Suprapubic skin (tissue), 4 donors: ENCODE data around the gene RAB44. TPM values are rescaled to one million over a fixed set of nuclear protein-coding genes. Genes with fewer than 3 reads are reported as not detected.

Source experiments
- DNase-seq, 2 donors: peaks; one replicate each; pipeline ENCODE4 v3.0.0-alpha.2; 2019; ENCODE audit warnings: low spot score in 2 of 2
- H3K27ac ChIP-seq: fragments of 200-600 bp; sonication (generic); one replicate; pipeline ENCODE4 v1.5.1; 2019
- H3K27me3 ChIP-seq: fragments of 200-600 bp; sonication (generic); one replicate; pipeline ENCODE4 v1.5.1; 2019
- H3K36me3 ChIP-seq: fragments of 200-600 bp; sonication (generic); one replicate; pipeline ENCODE4 v1.5.1; 2019
- H3K4me1 ChIP-seq: fragments of 200-600 bp; sonication (generic); one replicate; pipeline ENCODE4 v1.5.1; 2019
- H3K4me3 ChIP-seq: fragments of 200-600 bp; sonication (generic); one replicate; pipeline ENCODE4 v1.5.1; 2019; ENCODE audit warnings: mild to moderate bottlenecking
- H3K9me3 ChIP-seq: fragments of 200-600 bp; sonication (generic); one replicate; pipeline ENCODE4 v1.5.1; 2019
- CTCF ChIP-seq, 2 donors: fragments of 200-600 bp in 1 of 2; fragments of 450-650 bp in 1 of 2; sonication (generic) in 1 of 2; IDR thresholded peaks; one replicate each; pipeline ENCODE4 v1.5.1; 2016 to 2019; ENCODE audit warnings: antibody characterized with exemption in 2 of 2, mild to moderate bottlenecking in 1 of 2, moderate library complexity in 1 of 2
- EP300 ChIP-seq: sonication (generic); formaldehyde crosslinking; IDR thresholded peaks from one replicate; pipeline ENCODE4 v1.6.1; 2017; ENCODE audit warnings: antibody characterized with exemption
- POLR2A ChIP-seq, 2 donors: fragments of 450-650 bp; IDR thresholded peaks; one replicate each; pipeline ENCODE4 v1.6.1; 2017; ENCODE audit warnings: antibody characterized with exemption in 2 of 2, mild to moderate bottlenecking in 2 of 2, moderate library complexity in 2 of 2
- POLR2AphosphoS5 ChIP-seq, 3 donors: sonication (generic); formaldehyde crosslinking; IDR thresholded peaks; one replicate each; pipeline ENCODE4 v1.6.1; 2017; ENCODE audit warnings: antibody characterized with exemption in 3 of 3
- WGBS: methylation state at CpG from one replicate; pipeline ENCODE4 v1.1.5; 2018; 5-methylcytosine and 5-hydroxymethylcytosine counted together
- total RNA-seq, 4 donors: library from RNA; depleted of rRNA; stranded (reverse); fragments of >200 nt; gene quantifications; one replicate each; pipeline ENCODE4 v1.1.0, GENCODE V29; 2016

Gene RAB44
- total RNA-seq, 4 donors from 2014 or later, result 0.16 to 1.1 (median 0.17) TPM; not detected in 1

DNA sequence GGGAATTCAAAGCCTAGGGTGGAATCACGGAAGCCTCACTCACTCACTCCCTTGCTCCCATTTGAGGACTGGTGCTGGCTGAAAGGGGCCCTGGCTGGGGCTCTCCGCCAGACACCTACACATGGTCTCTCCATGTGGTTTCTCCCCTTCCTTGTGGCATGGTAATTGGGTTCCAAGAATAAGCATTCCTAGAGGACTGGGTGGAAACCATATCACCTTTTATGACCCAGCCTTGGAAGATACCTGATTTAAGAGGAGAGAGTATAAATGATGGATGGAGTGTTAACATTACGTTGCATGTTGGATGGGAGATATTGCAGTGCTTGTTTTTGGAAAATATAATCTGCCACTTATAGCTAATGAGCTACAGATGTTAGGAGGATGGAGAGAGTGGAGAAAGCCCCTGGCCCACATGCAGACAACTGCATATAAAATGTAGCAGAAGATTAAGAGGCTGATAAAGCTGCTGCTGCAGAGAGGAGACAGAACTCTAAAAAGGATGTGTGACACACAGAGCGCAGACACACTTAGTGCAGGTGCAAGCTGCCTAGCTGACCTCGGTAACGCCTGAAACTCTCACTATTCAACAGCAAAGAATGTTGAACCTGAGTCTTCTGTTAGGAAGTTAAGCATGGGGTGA lies 42.4 kb upstream of the RAB44 start:
- Histone ChIP-seq H3K4me3 (no peak overlapping the region), H3K4me1 (peaks cover 10% of the 10 kb centered on the region), H3K27ac (no peak overlapping the region), H3K9me3 (no peaks in the 10 kb centered on the region), H3K36me3 (no peaks in the 10 kb centered on the region), H3K27me3 (no peaks in the 10 kb centered on the region)
- 71% methylated on average over 6 of the region's 6 CpGs for WGBS
- DNase-seq, result no peak
- TF ChIP-seq POLR2AphosphoS5 (IDR thresholded peaks at IDR 0.05) (no peak), POLR2A (IDR thresholded peaks at IDR 0.05) (no peak), CTCF (IDR thresholded peaks at IDR 0.05) (no peak), EP300 (no peak)

- whole genome bisulfite sequencing, result 86% methylated on average over 5 of the region's 5 CpGs
- peaks cover 21% of the 10 kb centered on the region for H3K4me1 ChIP-seq
- DNase-seq, result no peak
- no peak overlapping the region for H3K27ac ChIP-seq
- no peaks in the 10 kb centered on the region for H3K36me3 ChIP-seq
- H3K9me3 ChIP-seq, result no peaks in the 10 kb centered on the region
- H3K27me3 ChIP-seq, result no peaks in the 10 kb centered on the region
- no peak overlapping the region for H3K4me3 ChIP-seq
- TF ChIP-seq CTCF (IDR thresholded peaks at IDR 0.05) (no peak), EP300 (no peak), POLR2AphosphoS5 (IDR thresholded peaks at IDR 0.05) (no peak), POLR2A (IDR thresholded peaks at IDR 0.05) (no peak)
Observed at GRCh38 chr6:36656441-36656840, 41.2 kb upstream of the RAB44 start.

DNA sequence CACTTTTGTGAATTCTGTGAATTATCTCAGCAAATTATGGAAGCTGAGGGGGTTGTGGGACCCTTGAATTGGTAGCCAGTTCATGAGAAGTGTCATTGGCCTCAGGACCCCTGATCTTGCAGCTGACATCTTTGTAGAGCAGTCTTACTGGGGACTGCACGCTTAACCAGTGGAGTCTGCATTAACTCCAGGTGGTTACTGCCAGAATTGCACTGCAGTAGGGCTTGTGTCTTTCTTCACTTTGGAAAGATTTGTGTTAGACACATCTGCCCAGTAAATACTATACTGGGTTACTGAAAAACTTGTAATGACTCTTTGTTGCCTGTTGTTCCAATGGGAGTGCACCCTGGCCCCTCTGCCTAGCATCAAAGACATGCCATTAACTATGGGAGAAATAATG lies 40.4 kb upstream of the RAB44 start:
- DNase-seq, result no peak
- Histone ChIP-seq H3K36me3 (no peaks in the 10 kb centered on the region), H3K9me3 (no peaks in the 10 kb centered on the region), H3K4me1 (peaks cover 29% of the 10 kb centered on the region), H3K27me3 (no peaks in the 10 kb centered on the region), H3K4me3 (no peak overlapping the region), H3K27ac (no peak overlapping the region)
- 83% methylated on average over 1 of the region's 1 CpG for WGBS
- no peak for TF ChIP-seq POLR2A (IDR thresholded peaks at IDR 0.05)
- no peak for TF ChIP-seq EP300
- TF ChIP-seq POLR2AphosphoS5 (IDR thresholded peaks at IDR 0.05), result no peak
- no peak for TF ChIP-seq CTCF (IDR thresholded peaks at IDR 0.05)

GRCh38 chr6:36657942-36658544 lies 39.6 kb upstream of the RAB44 start:
- H3K4me3 ChIP-seq, result no peak overlapping the region
- no peak for TF ChIP-seq POLR2A (IDR thresholded peaks at IDR 0.05)
- no peak for TF ChIP-seq CTCF (IDR thresholded peaks at IDR 0.05)
- no peak for TF ChIP-seq EP300
- TF ChIP-seq POLR2AphosphoS5 (IDR thresholded peaks at IDR 0.05), result no peak
- H3K36me3 ChIP-seq, result no peaks in the 10 kb centered on the region
- H3K27me3 ChIP-seq, result no peaks in the 10 kb centered on the region
- H3K9me3 ChIP-seq, result no peaks in the 10 kb centered on the region
- WGBS, result 57% methylated on average over 1 of the region's 1 CpG
- peaks cover 37% of the 10 kb centered on the region for H3K4me1 ChIP-seq
- H3K27ac ChIP-seq, result no peak overlapping the region
- DNase-seq, result no peak

DNA sequence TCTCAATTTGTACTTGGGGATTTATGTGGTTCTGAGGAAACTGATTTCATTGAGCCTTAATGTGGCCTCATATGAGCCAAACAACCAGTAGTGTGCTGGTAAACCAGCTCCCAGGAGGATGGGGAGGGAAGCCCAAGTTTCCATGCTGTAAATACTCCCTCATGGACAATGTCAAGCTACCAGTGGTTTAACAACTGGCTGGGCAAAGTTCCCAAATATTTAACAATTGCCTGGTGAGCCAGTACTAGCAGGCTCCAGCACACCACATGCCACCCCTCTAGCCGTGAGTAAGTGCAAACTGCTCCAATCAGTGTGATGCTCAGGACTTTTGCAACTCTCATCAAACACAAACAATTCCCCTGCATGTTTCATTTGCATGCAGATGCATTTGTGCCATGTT lies 38.4 kb upstream of the RAB44 start:
- Histone ChIP-seq H3K36me3 (no peaks in the 10 kb centered on the region), H3K4me1 (peaks cover 42% of the 10 kb centered on the region), H3K27ac (no peak overlapping the region), H3K27me3 (no peaks in the 10 kb centered on the region), H3K4me3 (no peak overlapping the region), H3K9me3 (no peaks in the 10 kb centered on the region)
- DNase-seq, result no peak
- 33% methylated on average over 1 of the region's 1 CpG for WGBS
- TF ChIP-seq POLR2A (IDR thresholded peaks at IDR 0.05) (no peak), POLR2AphosphoS5 (IDR thresholded peaks at IDR 0.05) (no peak)
